ENCODE measurements around the gene ABHD1. TPM values are rescaled to one million over a fixed set of nuclear protein-coding genes. Genes with fewer than 3 reads are reported as not detected.

The ABHD1 gene
- total RNA-seq, 1 donor from 2014 or later, result not detected

DNA sequence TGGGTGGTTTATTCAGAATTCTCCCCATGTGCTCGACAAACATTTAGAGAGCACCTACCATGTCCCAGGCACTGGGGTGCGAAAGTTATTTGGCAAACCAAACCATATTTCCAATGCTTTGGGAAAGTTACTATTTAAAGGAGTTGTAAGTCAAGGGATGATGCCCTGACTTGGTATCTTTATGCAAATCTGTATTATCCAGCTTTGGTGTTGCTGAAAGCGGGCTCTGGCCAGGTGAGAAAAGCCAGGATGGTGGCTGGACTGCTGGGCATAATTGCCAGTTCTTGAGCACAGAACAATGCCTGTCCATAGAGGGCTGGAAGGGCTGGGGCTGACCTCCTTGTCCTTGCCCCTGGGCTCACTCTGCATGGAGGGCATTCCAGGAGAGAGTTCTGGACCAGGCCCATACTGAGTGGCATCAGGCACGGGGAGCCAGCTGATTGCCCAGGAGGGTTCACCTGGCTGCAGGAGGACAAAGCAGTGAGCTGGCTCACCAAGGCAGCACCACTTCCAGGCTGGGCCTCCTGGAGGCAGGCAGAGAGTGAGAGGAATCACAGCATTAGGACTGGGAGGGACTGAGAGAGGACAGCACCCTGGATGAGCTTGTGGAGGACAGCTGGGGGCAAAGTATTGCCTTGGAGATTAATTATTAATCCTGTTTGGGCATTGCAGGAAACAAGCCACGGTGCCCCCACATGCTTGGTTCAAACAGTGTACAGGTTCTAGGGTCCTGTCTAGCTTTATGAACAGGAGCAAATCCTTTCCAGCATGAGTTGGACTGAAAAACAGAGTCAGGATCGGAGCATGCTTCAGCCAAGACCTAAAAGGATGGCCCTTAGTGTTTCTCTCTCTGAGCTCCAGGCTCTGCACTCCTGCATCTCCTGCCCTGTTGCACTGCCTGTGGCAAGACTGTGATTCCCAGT lies 29.9 kb upstream of the ABHD1 start:
- no peaks in the 10 kb centered on the region for H3K27me3 ChIP-seq
- intact Hi-C loops (cut with DNase I), result no loop called here
- no peak overlapping the region for H3K4me3 ChIP-seq
- no peak overlapping the region for H3K27ac ChIP-seq
- peaks cover 4 to 10% of the 10 kb centered on the region in 2 donors for H3K4me1 ChIP-seq
- no peaks in the 10 kb centered on the region for H3K9me3 ChIP-seq
- DNase-seq (ENCODE audit: low spot score in 2 of 2), result no peak
- no peaks in the 10 kb centered on the region for H3K36me3 ChIP-seq
- TF ChIP-seq, protein P1, sequence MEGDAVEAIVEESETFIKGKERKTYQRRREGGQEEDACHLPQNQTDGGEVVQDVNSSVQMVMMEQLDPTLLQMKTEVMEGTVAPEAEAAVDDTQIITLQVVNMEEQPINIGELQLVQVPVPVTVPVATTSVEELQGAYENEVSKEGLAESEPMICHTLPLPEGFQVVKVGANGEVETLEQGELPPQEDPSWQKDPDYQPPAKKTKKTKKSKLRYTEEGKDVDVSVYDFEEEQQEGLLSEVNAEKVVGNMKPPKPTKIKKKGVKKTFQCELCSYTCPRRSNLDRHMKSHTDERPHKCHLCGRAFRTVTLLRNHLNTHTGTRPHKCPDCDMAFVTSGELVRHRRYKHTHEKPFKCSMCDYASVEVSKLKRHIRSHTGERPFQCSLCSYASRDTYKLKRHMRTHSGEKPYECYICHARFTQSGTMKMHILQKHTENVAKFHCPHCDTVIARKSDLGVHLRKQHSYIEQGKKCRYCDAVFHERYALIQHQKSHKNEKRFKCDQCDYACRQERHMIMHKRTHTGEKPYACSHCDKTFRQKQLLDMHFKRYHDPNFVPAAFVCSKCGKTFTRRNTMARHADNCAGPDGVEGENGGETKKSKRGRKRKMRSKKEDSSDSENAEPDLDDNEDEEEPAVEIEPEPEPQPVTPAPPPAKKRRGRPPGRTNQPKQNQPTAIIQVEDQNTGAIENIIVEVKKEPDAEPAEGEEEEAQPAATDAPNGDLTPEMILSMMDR (IDR thresholded peaks at IDR 0.05), result no peak

- Histone ChIP-seq H3K9me3 (no peaks in the 10 kb centered on the region), H3K27ac (no peak overlapping the region), H3K4me1 (peaks cover 4 to 10% of the 10 kb centered on the region in 2 donors), H3K4me3 (no peak overlapping the region), H3K36me3 (peaks cover 0 to 2% of the 10 kb centered on the region in 2 donors), H3K27me3 (no peaks in the 10 kb centered on the region)
- no peak for DNase-seq (ENCODE audit: low spot score in 2 of 2)
- intact Hi-C loops (cut with DNase I), result no loop called here
- TF ChIP-seq, protein P1 (IDR thresholded peaks at IDR 0.05), result no peak
Measured at GRCh38 chr2:27094353-27094984, 29.1 kb upstream of the ABHD1 start.

- H3K9me3 ChIP-seq, result no peaks in the 10 kb centered on the region
- H3K36me3 ChIP-seq, result peaks cover 0 to 4% of the 10 kb centered on the region in 2 donors
- TF ChIP-seq, protein P1 (IDR thresholded peaks at IDR 0.05), result no peak
- no peak overlapping the region for H3K4me3 ChIP-seq
- intact Hi-C loops (cut with DNase I), result no loop called here
- DNase-seq (ENCODE audit: low spot score in 2 of 2), result no peak
- no peaks in the 10 kb centered on the region for H3K27me3 ChIP-seq
- no peak overlapping the region for H3K27ac ChIP-seq
- H3K4me1 ChIP-seq, result peaks cover 4 to 10% of the 10 kb centered on the region in 2 donors
Measured at GRCh38 chr2:27095427-27095744, 28.2 kb upstream of the ABHD1 start.

DNA sequence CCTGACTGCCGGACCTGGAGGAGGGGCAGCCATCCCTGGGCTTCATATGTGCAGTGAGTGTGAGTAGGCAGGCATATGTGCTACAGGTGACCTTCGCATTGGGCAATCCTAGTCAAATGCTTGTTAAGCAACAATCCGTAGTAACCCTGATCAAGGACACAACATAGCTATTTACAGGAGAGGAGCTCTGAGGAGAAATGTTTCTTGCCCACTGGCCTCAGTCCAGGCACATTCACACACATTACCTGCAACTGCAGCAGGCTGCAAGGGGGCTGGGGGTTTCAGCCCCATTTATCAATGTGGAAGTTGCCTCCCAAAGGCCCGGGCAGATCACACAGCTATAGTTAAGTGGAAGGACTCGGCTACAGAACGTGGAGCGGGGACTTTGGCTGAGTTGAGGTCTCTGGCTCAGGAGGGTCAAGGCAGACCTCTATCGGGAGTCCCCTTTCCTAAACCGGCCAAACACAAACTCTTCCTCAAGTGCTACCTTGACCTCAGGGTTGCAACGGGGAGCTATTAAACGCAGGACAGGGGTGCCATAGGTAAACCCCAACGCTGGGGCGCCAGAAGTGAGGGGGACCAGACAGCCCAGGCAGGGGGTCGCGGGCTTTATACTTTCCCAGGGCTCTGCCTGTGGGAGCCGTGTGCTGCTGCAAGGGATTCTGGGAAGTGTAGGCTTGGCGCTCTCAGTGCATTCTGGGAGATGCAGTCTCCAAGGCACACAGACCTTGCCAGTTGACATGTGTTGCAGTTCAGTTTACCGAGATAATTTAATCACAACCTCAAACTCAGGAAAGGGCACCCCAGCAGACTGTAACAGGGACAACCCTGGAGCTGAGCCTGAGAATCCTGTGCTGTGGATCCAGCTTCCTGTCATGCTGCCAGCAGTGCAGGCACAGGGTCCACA lies 27.6 kb upstream of the ABHD1 start:
- Histone ChIP-seq H3K36me3 (peaks cover 0 to 4% of the 10 kb centered on the region in 2 donors), H3K4me1 (peaks cover 4 to 10% of the 10 kb centered on the region in 2 donors), H3K27ac (no peak overlapping the region), H3K9me3 (no peaks in the 10 kb centered on the region), H3K4me3 (peak overlapping the region; percentile 47 to 54), H3K27me3 (no peaks in the 10 kb centered on the region)
- TF ChIP-seq, protein P1 (IDR thresholded peaks at IDR 0.05), result no peak
- DNase-seq (ENCODE audit: low spot score in 2 of 2), result no peak
- intact Hi-C loops (cut with DNase I), result no loop called here

- TF ChIP-seq, protein P1 (IDR thresholded peaks at IDR 0.05), result no peak
- H3K9me3 ChIP-seq, result no peaks in the 10 kb centered on the region
- H3K27ac ChIP-seq, result no peak overlapping the region
- no peaks in the 10 kb centered on the region for H3K27me3 ChIP-seq
- intact Hi-C loops (cut with DNase I), result no loop called here
- peaks cover 0 to 4% of the 10 kb centered on the region in 2 donors for H3K36me3 ChIP-seq
- H3K4me1 ChIP-seq, result peaks cover 4 to 10% of the 10 kb centered on the region in 2 donors
- DNase-seq (ENCODE audit: low spot score in 2 of 2), result no peak
- no peak overlapping the region for H3K4me3 ChIP-seq
Measured at GRCh38 chr2:27096748-27097297, 26.8 kb upstream of the ABHD1 start.
